BJ (cell line): Measurements from ENCODE around the gene MVB12B. TPM values are rescaled to one million over a fixed set of nuclear protein-coding genes. Genes with fewer than 3 reads are reported as not detected.

Source experiments
- CTCF ChIA-PET: fragments of 350-600 bp; formaldehyde crosslinking; extraction: SDS; loops from one replicate; lab custom pipeline; 2021; ENCODE audit warnings: antibody characterized with exemption, inconsistent platforms; lab: Yijun Ruan, JAX
- POLR2A ChIA-PET: fragments of 300-600 bp; sonication (Branson Sonifier 250); formaldehyde crosslinking; extraction: SDS; loops from one replicate; lab custom pipeline; 2021; ENCODE audit warnings: antibody characterized with exemption; lab: Charles Lee
- DNase-seq: peaks from one replicate; pipeline ENCODE4 v3.0.0-alpha.2; 2011; ENCODE audit warnings: low read depth
- H3K27me3 ChIP-seq: 2 replicates; pipeline ENCODE4 v1.6.0; 2011; ENCODE audit warnings: low read length; ENCODE audit not compliant: control insufficient read depth, insufficient read depth
- H3K36me3 ChIP-seq: 2 replicates; pipeline ENCODE4 v1.5.1; 2011; ENCODE audit warnings: low read length; ENCODE audit not compliant: control insufficient read depth, insufficient read depth
- H3K4me3 ChIP-seq: 2 replicates; pipeline ENCODE4 v1.5.1; 2011; ENCODE audit warnings: low read depth, mild to moderate bottlenecking, control low read depth, low read length
- polyA plus RNA-seq: library from polyadenylated mRNA; depleted of rRNA; stranded (reverse); fragments of >200 nt; gene quantifications from 2 replicates; pipeline ENCODE4 v1.2.3, GENCODE V29; 2011
- TF ChIP-seq, protein P1 (sequence below): IDR thresholded peaks from 2 replicates; pipeline ENCODE4 v1.5.1; 2011; ENCODE audit warnings: low read depth, mild to moderate bottlenecking, control low read depth, inconsistent platforms, low read length, moderate library complexity; ENCODE audit not compliant: insufficient read depth

MVB12B gene
- polyA plus RNA-seq, 1 experiment, result 2.7 TPM

DNA sequence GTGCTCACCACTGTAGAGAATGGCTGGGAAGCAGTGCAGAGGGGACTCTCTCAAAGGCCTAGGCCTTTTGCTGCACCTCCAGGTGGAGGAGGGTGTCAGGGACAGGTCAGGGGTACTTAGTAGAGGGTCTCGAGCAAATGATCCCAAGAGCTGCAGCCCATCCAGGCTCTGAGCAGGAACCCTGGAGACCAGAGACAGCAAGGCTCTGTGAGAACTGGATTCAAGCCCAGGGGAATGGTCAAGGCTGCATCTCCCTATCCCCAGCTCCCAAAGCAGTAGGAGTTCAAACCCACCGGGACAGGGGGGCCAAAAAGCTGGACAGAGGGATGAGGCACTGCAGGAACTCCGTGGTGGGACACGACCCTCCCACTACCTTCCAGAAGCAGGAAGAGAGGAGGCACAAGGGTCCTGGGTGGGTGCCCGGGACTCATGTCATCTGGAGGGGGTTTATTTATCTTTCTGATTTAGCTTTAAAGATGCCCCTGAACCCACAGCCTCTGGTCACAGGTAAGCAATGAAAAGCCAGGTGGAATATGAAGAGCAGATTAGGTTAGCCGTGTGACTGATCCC lies 124.8 kb downstream of the MVB12B start:
- TF ChIP-seq, protein P1, sequence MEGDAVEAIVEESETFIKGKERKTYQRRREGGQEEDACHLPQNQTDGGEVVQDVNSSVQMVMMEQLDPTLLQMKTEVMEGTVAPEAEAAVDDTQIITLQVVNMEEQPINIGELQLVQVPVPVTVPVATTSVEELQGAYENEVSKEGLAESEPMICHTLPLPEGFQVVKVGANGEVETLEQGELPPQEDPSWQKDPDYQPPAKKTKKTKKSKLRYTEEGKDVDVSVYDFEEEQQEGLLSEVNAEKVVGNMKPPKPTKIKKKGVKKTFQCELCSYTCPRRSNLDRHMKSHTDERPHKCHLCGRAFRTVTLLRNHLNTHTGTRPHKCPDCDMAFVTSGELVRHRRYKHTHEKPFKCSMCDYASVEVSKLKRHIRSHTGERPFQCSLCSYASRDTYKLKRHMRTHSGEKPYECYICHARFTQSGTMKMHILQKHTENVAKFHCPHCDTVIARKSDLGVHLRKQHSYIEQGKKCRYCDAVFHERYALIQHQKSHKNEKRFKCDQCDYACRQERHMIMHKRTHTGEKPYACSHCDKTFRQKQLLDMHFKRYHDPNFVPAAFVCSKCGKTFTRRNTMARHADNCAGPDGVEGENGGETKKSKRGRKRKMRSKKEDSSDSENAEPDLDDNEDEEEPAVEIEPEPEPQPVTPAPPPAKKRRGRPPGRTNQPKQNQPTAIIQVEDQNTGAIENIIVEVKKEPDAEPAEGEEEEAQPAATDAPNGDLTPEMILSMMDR, result no peak
- POLR2A ChIA-PET, result no interaction called here
- Histone ChIP-seq H3K4me3 (no peak overlapping the region), H3K36me3 (no peaks in the 10 kb centered on the region; the same call in 1 of the 2 replicates), H3K27me3 (no peaks in the 10 kb centered on the region)
- CTCF ChIA-PET, result no interaction called here
- DNase-seq, result no peak

GRCh38 chr9:126452106-126452505 lies 125.5 kb downstream of the MVB12B start:
- TF ChIP-seq, protein P1, result no peak
- H3K4me3 ChIP-seq, result no peak overlapping the region
- no peaks in the 10 kb centered on the region; the same call in 1 of the 2 replicates for H3K36me3 ChIP-seq
- ChIA-PET CTCF (interaction anchor here (1.1 kb wide), 1 partner anchor 11 kb away, joined by 3 read pairs; no protein-coding TSS in a partner anchor), POLR2A (no interaction called here)
- no peaks in the 10 kb centered on the region for H3K27me3 ChIP-seq
- no peak for DNase-seq

GRCh38 chr9:126453156-126453963 lies 126.7 kb downstream of the MVB12B start:
- POLR2A ChIA-PET, result interaction anchor here (0.6 kb wide), 1 partner anchor 12 kb away, joined by 3 read pairs; no protein-coding TSS in a partner anchor
- Histone ChIP-seq H3K27me3 (no peaks in the 10 kb centered on the region), H3K4me3 (no peak overlapping the region), H3K36me3 (no peaks in the 10 kb centered on the region; the same call in 1 of the 2 replicates)
- TF ChIP-seq, protein P1, result no peak
- DNase-seq, result no peak
- CTCF ChIA-PET, result interaction anchor here (1.1 kb wide), 1 partner anchor 10 kb away, joined by 3 read pairs; no protein-coding TSS in a partner anchor

- POLR2A ChIA-PET, result no interaction called here
- CTCF ChIA-PET, result no interaction called here
- Histone ChIP-seq H3K4me3 (no peak overlapping the region), H3K27me3 (no peaks in the 10 kb centered on the region), H3K36me3 (no peaks in the 10 kb centered on the region; the same call in 1 of the 2 replicates)
- no peak for DNase-seq
- TF ChIP-seq, protein P1, result no peak
These were observed 127.6 kb downstream of the MVB12B start for GRCh38 chr9:126454215-126454614.

- H3K27me3 ChIP-seq, result no peaks in the 10 kb centered on the region
- no peak overlapping the region for H3K4me3 ChIP-seq
- POLR2A ChIA-PET, result no interaction called here
- H3K36me3 ChIP-seq, result no peaks in the 10 kb centered on the region; the same call in 1 of the 2 replicates
- no peak for DNase-seq
- TF ChIP-seq, protein P1, result no peak
- CTCF ChIA-PET, result interaction anchor here (1.0 kb wide), 1 partner anchor 56 kb away, joined by 3 read pairs; no protein-coding TSS in a partner anchor
These were observed 128.2 kb downstream of the MVB12B start for GRCh38 chr9:126454795-126455194.
